ENCODE results near the gene NVL.

DNA sequence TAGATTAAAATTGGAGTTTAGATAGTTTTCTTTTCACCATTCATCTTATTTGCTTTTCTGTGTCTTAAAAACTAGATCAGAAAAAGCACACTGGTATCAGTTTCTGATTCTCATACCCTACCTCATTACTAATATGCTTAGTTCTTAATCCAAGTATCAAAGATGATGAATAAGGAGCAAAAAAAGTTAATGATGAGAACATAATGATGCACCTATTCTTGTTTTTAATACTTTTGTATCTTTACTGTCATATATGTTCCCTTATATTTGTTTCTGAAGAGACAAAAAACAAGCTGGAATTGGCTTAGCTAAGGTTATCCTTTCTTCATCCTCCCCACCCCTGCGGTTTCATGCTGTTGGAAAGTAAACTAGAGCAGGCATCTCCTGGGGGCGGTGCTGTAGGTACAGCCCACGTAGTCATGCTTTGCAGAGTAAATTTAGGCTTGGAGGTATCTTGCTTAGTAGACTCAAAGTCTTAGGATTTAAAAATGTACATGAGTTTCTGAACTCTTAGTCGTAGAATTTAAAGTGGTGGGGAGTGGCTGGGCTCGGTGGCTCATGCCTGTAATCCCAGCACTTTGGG, 43.1 kb upstream of the NVL start:
- TF ChIP-seq, protein P1, sequence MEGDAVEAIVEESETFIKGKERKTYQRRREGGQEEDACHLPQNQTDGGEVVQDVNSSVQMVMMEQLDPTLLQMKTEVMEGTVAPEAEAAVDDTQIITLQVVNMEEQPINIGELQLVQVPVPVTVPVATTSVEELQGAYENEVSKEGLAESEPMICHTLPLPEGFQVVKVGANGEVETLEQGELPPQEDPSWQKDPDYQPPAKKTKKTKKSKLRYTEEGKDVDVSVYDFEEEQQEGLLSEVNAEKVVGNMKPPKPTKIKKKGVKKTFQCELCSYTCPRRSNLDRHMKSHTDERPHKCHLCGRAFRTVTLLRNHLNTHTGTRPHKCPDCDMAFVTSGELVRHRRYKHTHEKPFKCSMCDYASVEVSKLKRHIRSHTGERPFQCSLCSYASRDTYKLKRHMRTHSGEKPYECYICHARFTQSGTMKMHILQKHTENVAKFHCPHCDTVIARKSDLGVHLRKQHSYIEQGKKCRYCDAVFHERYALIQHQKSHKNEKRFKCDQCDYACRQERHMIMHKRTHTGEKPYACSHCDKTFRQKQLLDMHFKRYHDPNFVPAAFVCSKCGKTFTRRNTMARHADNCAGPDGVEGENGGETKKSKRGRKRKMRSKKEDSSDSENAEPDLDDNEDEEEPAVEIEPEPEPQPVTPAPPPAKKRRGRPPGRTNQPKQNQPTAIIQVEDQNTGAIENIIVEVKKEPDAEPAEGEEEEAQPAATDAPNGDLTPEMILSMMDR (IDR thresholded peaks at IDR 0.05): no peak
- no peak for TF ChIP-seq POLR2AphosphoS5 (IDR thresholded peaks at IDR 0.05)
- TF ChIP-seq POLR2A (IDR thresholded peaks at IDR 0.05): no peak
- no peak for TF ChIP-seq EP300 (IDR thresholded peaks at IDR 0.05)

All from gastroesophageal sphincter (tissue), 3 donors.